GM12872 (cell line): Measurements from ENCODE around the gene CERS3.

Source experiments
- CTCF ChIP-seq: IDR thresholded peaks from 3 replicates; pipeline ENCODE4 v1.5.1; 2011; ENCODE audit warnings: low read depth, mild to moderate bottlenecking, low read length, moderate library complexity; ENCODE audit not compliant: insufficient read depth

Gene CERS3

DNA sequence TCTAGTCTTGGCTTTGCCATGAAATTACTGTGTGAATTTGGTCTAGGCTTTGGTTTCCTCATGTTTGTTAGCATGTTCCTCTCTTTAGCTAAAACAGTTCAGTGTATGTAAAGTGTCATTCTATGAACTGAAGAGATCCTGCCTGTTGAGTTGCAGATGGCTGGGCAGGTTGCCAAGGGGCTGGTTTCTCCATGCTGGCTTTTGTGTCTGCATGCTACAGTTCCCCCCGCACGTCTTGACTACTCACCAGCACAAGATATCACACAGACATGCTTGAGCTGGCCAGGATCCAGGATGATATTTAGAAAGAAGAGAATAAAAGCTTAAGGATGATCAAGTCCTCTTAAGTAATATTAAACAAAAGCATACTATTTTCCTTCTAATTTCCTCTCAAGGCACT lies 90.2 kb downstream of the CERS3 start:
- TF ChIP-seq CTCF = no peak

DNA sequence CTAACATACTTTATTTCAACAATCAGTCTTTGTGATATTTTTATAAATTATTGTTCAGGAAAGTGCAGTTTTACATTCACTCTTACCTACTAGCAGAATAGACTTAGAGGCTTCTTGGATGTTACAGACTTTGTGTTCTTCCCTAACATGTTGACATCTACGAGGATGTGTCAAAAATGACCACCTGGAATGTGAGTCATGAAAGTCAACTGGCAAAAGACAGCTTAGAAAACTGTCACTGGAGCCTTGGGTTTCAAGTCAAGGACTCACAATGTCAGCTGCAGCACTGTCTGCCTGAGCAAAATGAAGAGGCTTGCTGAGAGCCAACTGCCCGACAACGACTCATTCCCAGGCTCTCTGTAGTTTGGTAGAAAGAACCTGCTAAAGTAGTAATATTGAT lies 91.5 kb downstream of the CERS3 start:
- no peak for TF ChIP-seq CTCF

DNA sequence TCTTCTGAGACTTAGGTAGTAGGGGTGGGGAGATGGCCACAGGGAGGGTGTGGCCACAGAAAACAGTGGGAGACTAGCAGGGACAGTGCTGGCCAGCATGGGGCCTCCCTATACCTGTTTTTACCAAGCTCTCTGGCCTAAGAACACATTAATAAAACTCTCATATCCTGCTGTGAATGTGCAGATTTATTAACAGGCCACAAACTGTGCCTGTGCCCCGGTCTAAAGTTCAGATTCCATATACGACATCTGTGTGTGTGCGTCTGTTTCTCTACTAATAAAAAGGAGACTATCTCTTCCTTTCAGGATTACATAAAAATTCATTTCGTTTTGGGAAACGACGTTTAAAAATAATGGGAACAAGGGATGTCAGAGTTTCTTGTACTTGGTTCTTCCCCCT lies 94.2 kb downstream of the CERS3 start:
- TF ChIP-seq CTCF = no peak

DNA sequence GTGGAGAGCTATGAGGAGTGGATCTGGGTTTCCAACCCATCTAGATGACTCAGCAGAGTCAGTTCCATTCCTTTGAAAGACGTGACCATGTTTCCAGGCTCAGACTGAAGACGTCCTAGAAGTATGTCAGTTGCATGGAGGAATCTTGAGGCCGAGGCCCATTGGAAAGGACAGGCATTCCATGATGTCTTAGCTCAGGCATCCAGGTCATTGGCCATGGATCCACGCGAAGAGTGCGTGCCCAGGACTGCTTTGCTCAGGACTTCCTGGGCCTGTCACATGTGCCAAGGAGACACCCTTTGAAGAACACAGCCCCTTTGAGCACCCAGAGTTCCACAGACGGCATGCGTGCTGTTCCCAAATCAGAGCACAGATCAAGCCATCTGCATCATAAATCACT lies 94.7 kb downstream of the CERS3 start:
- TF ChIP-seq CTCF = no peak

GRCh38 chr15:100433304-100433703 lies 95.4 kb downstream of the CERS3 start:
- no peak for TF ChIP-seq CTCF

GRCh38 chr15:100430411-100430810 lies 98.3 kb downstream of the CERS3 start:
- TF ChIP-seq CTCF = no peak

DNA sequence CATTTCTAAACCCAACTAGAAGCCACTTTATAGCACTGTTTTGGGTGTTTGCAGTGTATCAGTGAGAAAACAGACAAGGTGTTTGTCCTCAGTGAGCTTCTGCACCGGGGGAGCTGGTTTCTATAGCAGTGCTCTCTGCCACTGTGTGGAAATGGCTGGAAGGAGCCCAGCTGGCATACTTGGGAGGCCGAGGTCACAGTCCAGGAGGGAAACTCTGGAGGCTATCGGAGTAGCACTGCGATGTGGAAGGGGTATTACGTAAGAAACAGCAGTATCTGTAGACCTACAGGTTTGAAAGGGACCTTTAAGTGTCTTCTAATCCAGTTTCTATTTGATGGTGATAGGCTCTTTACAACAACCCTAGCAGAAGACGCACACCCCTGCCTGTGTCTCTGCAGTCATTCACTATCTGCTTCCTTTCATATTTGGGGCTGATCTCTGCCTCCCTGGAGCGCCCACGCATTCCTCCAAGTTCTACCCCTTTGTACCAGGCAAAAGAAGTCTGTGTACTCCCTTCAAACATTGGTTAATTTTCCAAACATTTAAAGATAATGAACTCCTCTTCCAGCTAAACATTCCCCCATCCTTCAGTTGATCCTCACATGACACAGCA lies 99.5 kb downstream of the CERS3 start:
- TF ChIP-seq CTCF = no peak

GRCh38 chr15:100426937-100427336 lies 101.8 kb downstream of the CERS3 start:
- TF ChIP-seq CTCF = no peak
